GM12892 (cell line): ENCODE results near the gene RIC8A.
"Not testable (repeated sequence)": the region's sequence is repeated elsewhere in the genome, so short reads cannot be mapped to it uniquely, and the experiment has no call there.

Source experiments
- DNase-seq: peaks from one replicate; pipeline ENCODE4 v3.0.0; 2011; ENCODE audit not compliant: insufficient read length
- FAIRE-seq: peaks from 2 replicates; lab custom pipeline; 2011; peaks lifted over from hg19 to GRCh38; lab: Jason Lieb, UNC
- POLR2A ChIP-seq: IDR thresholded peaks from 2 replicates; pipeline ENCODE4 v1.6.1; 2011; ENCODE audit warnings: low read depth, low read length, control low read depth
- POLR2AphosphoS5 ChIP-seq: IDR thresholded peaks from 2 replicates; pipeline ENCODE4 v1.6.1; 2011; ENCODE audit warnings: low read depth, low read length, control low read depth
- TAF1 ChIP-seq: IDR thresholded peaks from 2 replicates; pipeline ENCODE4 v1.6.1; 2011; ENCODE audit warnings: low read depth, mild to moderate bottlenecking, control low read depth, low read length, borderline replicate concordance

Gene RIC8A

GRCh38 chr11:213111-213510 lies 5.6 kb downstream of the RIC8A start:
- FAIRE-seq: no peak
- no peak for TF ChIP-seq TAF1
- no peak for TF ChIP-seq POLR2AphosphoS5
- no peak for TF ChIP-seq POLR2A

GRCh38 chr11:214083-214482 lies 6.6 kb downstream of the RIC8A start:
- FAIRE-seq (no peak), DNase-seq (no peak)
- TF ChIP-seq TAF1 (no peak), POLR2A (no peak), POLR2AphosphoS5 (no peak)

More at GRCh38 chr11:213111-213510, 5.6 kb downstream of the RIC8A start:
- no peak for DNase-seq

GRCh38 chr11:215581-216037 lies 8.1 kb downstream of the RIC8A start:
- FAIRE-seq: no peak
- DNase-seq: no peak
- TF ChIP-seq POLR2AphosphoS5: no peak
- TF ChIP-seq TAF1: no peak

- peak; percentile 3; the same call in 1 of the 2 replicates for TF ChIP-seq POLR2A
- TF ChIP-seq TAF1: no peak
- TF ChIP-seq POLR2AphosphoS5: 0 out of 2 replicates have a peak, but pooled peaks have one; percentile 9
- FAIRE-seq (no peak), DNase-seq (no peak)
Measured at GRCh38 chr11:216081-216974, 8.8 kb downstream of the RIC8A start.

GRCh38 chr11:217704-218103 lies 10.2 kb downstream of the RIC8A start:
- FAIRE-seq: no peak
- TF ChIP-seq TAF1: no peak
- no peak for TF ChIP-seq POLR2AphosphoS5
- no peak for TF ChIP-seq POLR2A
- no peak for DNase-seq

- no peak for DNase-seq
- TF ChIP-seq POLR2A: no peak
- TF ChIP-seq POLR2AphosphoS5: no peak
- no peak for FAIRE-seq
Measured at GRCh38 chr11:218815-219593, 11.5 kb downstream of the RIC8A start.

- DNase-seq: not testable (repeated sequence)
- peak; percentile 98 for FAIRE-seq
Measured at GRCh38 chr11:220641-221215, 13.2 kb downstream of the RIC8A start.

- no peak for DNase-seq
Measured at GRCh38 chr11:221539-221938, 14.0 kb downstream of the RIC8A start.

GRCh38 chr11:221998-222789 lies 14.7 kb downstream of the RIC8A start:
- no peak for DNase-seq
- FAIRE-seq: no peak
- no peak for TF ChIP-seq TAF1
- TF ChIP-seq POLR2AphosphoS5: no peak
- TF ChIP-seq POLR2A: no peak

More at GRCh38 chr11:221539-221938, 14.0 kb downstream of the RIC8A start:
- TF ChIP-seq POLR2AphosphoS5: no peak
- no peak for TF ChIP-seq TAF1
- TF ChIP-seq POLR2A: no peak
- FAIRE-seq: no peak

GRCh38 chr11:223026-223789 lies 15.7 kb downstream of the RIC8A start:
- no peak for FAIRE-seq
- TF ChIP-seq POLR2AphosphoS5 (no peak), POLR2A (no peak), TAF1 (no peak)
- DNase-seq: no peak
